ENCODE results near the gene TBCEL.

TBCEL gene

GRCh38 chr11:121140369-121140768, 116.5 kb downstream of the TBCEL start:
- no peak overlapping the region for H3K4me3 ChIP-seq (replicated peaks in 1 of 2; ENCODE audit: low read depth in 2 of 2, low read length in 2 of 2)
- no peak for TF ChIP-seq CTCF (IDR thresholded peaks at IDR 0.05; ENCODE audit: low read depth, low read length)
- DNase-seq (ENCODE audit: low read depth in 2 of 2) = no peak

Measured in cardiac fibroblast (primary cell).